Measurements from ENCODE around the gene ALPK3. TPM values are rescaled to one million over a fixed set of nuclear protein-coding genes. Genes with fewer than 3 reads are reported as not detected.
A peak's percentile ranks its signal among the peaks of the same experiment; 100 is the strongest.

The ALPK3 gene
- total and polyA plus RNA-seq, 7 experiments from 2014 or later = 0.02 to 0.30 (median 0.19) TPM; not detected in 1

GRCh38 chr15:84863565-84864443 lies 46.6 kb downstream of the ALPK3 start:
- intact Hi-C loops (cut with micrococcal nuclease) = no loop called here
- no peak for DNase-seq
- H3K9me3 ChIP-seq (ENCODE audit: control insufficient read depth in 2 of 3, low read length in 3 of 3) = no peaks in the 10 kb centered on the region
- Mint-ChIP-seq H3K4me3 (no peak overlapping the region), H3K4me1 (no peaks in the 10 kb centered on the region), H3K36me3 (no peaks in the 10 kb centered on the region), H3K27me3 (peaks cover 0 to 2% (median 0%) of the 10 kb centered on the region in 5 donors), H3K9me3 (no peaks in the 10 kb centered on the region), H3K27ac (no peak overlapping the region)
- no peak overlapping the region for H3K27ac ChIP-seq (ENCODE audit: low read depth, low read length)
- H3K36me3 ChIP-seq (ENCODE audit: control insufficient read depth in 2 of 3, insufficient read depth in 3 of 3, low read length in 3 of 3) = no peaks in the 10 kb centered on the region
- CTCF ChIA-PET = interaction anchor here (0.8 kb wide), 1 partner anchor 140 kb away, joined by 3 read pairs; no protein-coding TSS in a partner anchor
- no peak for ATAC-seq
- no peak overlapping the region for H3K4me3 ChIP-seq (ENCODE audit: low read length)
- POLR2A ChIA-PET = no interaction called here
- no peaks in the 10 kb centered on the region for H3K4me1 ChIP-seq (ENCODE audit: control insufficient read depth in 2 of 2, insufficient read depth in 2 of 2, low read length in 2 of 2)
- no peaks in the 10 kb centered on the region for H3K27me3 ChIP-seq (ENCODE audit: control insufficient read depth in 2 of 2, insufficient read depth in 2 of 2, low read length in 2 of 2)

- Histone ChIP-seq H3K4me3 (ENCODE audit: low read length) (no peak overlapping the region), H3K9me3 (ENCODE audit: control insufficient read depth in 2 of 3, low read length in 3 of 3) (no peaks in the 10 kb centered on the region), H3K4me1 (ENCODE audit: control insufficient read depth in 2 of 2, insufficient read depth in 2 of 2, low read length in 2 of 2) (no peaks in the 10 kb centered on the region), H3K27me3 (ENCODE audit: control insufficient read depth in 2 of 2, insufficient read depth in 2 of 2, low read length in 2 of 2) (no peaks in the 10 kb centered on the region), H3K27ac (ENCODE audit: low read depth, low read length) (no peak overlapping the region), H3K36me3 (ENCODE audit: control insufficient read depth in 2 of 3, insufficient read depth in 3 of 3, low read length in 3 of 3) (no peaks in the 10 kb centered on the region)
- Mint-ChIP-seq H3K4me1 (no peaks in the 10 kb centered on the region), H3K27ac (no peak overlapping the region), H3K36me3 (no peaks in the 10 kb centered on the region), H3K9me3 (no peaks in the 10 kb centered on the region), H3K4me3 (no peak overlapping the region), H3K27me3 (peaks cover 0 to 2% (median 0%) of the 10 kb centered on the region in 5 donors)
- ChIA-PET POLR2A (no interaction called here), CTCF (interaction anchor here (0.8 kb wide), 1 partner anchor 139 kb away, joined by 3 read pairs; no protein-coding TSS in a partner anchor)
- ATAC-seq (no peak), DNase-seq (no peak)
- intact Hi-C loops (cut with micrococcal nuclease) = no loop called here
These were observed 47.3 kb downstream of the ALPK3 start for GRCh38 chr15:84864444-84864795.

- ATAC-seq (no peak), DNase-seq (no peak)
- Histone ChIP-seq H3K4me1 (ENCODE audit: control insufficient read depth in 2 of 2, insufficient read depth in 2 of 2, low read length in 2 of 2) (no peaks in the 10 kb centered on the region), H3K9me3 (ENCODE audit: control insufficient read depth in 2 of 3, low read length in 3 of 3) (no peaks in the 10 kb centered on the region), H3K36me3 (ENCODE audit: control insufficient read depth in 2 of 3, insufficient read depth in 3 of 3, low read length in 3 of 3) (no peaks in the 10 kb centered on the region), H3K27ac (ENCODE audit: low read depth, low read length) (no peak overlapping the region), H3K27me3 (ENCODE audit: control insufficient read depth in 2 of 2, insufficient read depth in 2 of 2, low read length in 2 of 2) (no peaks in the 10 kb centered on the region), H3K4me3 (ENCODE audit: low read length) (no peak overlapping the region)
- Mint-ChIP-seq H3K27ac (no peak overlapping the region), H3K4me3 (no peak overlapping the region), H3K27me3 (peaks cover 0 to 2% (median 0%) of the 10 kb centered on the region in 5 donors), H3K36me3 (no peaks in the 10 kb centered on the region), H3K4me1 (peaks cover 0 to 1% (median 0%) of the 10 kb centered on the region in 7 donors), H3K9me3 (no peaks in the 10 kb centered on the region)
- ChIA-PET CTCF (interaction anchor here (1.1 kb wide), 1 partner anchor 18 kb away, joined by 3 read pairs; no protein-coding TSS in a partner anchor), POLR2A (no interaction called here)
- intact Hi-C loops (cut with micrococcal nuclease) = no loop called here
These were observed 48.0 kb downstream of the ALPK3 start for GRCh38 chr15:84865074-84865569.

- Mint-ChIP-seq H3K27me3 (no peaks in the 10 kb centered on the region), H3K9me3 (no peaks in the 10 kb centered on the region), H3K4me3 (no peak overlapping the region), H3K4me1 (peaks cover 0 to 2% (median 0%) of the 10 kb centered on the region in 7 donors), H3K27ac (peak overlapping the region in 1 of 9 donors; percentile 83), H3K36me3 (no peaks in the 10 kb centered on the region)
- Histone ChIP-seq H3K9me3 (ENCODE audit: control insufficient read depth in 2 of 3, low read length in 3 of 3) (no peaks in the 10 kb centered on the region), H3K27me3 (ENCODE audit: control insufficient read depth in 2 of 2, insufficient read depth in 2 of 2, low read length in 2 of 2) (no peaks in the 10 kb centered on the region), H3K4me1 (ENCODE audit: control insufficient read depth in 2 of 2, insufficient read depth in 2 of 2, low read length in 2 of 2) (no peaks in the 10 kb centered on the region), H3K36me3 (ENCODE audit: control insufficient read depth in 2 of 3, insufficient read depth in 3 of 3, low read length in 3 of 3) (no peaks in the 10 kb centered on the region), H3K4me3 (ENCODE audit: low read length) (no peak overlapping the region), H3K27ac (ENCODE audit: low read depth, low read length) (no peak overlapping the region)
- intact Hi-C loops (cut with micrococcal nuclease) = no loop called here
- no peak for DNase-seq
- ChIA-PET CTCF (interaction anchor here (1.8 kb wide), 1 partner anchor 9 kb away, joined by 4 read pairs; no protein-coding TSS in a partner anchor), POLR2A (no interaction called here)
- ATAC-seq = no peak
These were observed 51.1 kb downstream of the ALPK3 start for GRCh38 chr15:84868037-84868880.

- DNase-seq (no peak), ATAC-seq (no peak)
- Mint-ChIP-seq H3K4me3 (no peak overlapping the region), H3K27ac (no peak overlapping the region), H3K36me3 (no peaks in the 10 kb centered on the region), H3K27me3 (no peaks in the 10 kb centered on the region), H3K9me3 (no peaks in the 10 kb centered on the region), H3K4me1 (peaks cover 0 to 2% (median 0%) of the 10 kb centered on the region in 7 donors)
- no peaks in the 10 kb centered on the region for H3K27me3 ChIP-seq (ENCODE audit: control insufficient read depth in 2 of 2, insufficient read depth in 2 of 2, low read length in 2 of 2)
- ChIA-PET POLR2A (no interaction called here), CTCF (interaction anchor here (1.8 kb wide), 1 partner anchor 8 kb away, joined by 4 read pairs; no protein-coding TSS in a partner anchor)
- no peak overlapping the region for H3K27ac ChIP-seq (ENCODE audit: low read depth, low read length)
- no peaks in the 10 kb centered on the region for H3K4me1 ChIP-seq (ENCODE audit: control insufficient read depth in 2 of 2, insufficient read depth in 2 of 2, low read length in 2 of 2)
- no peaks in the 10 kb centered on the region for H3K36me3 ChIP-seq (ENCODE audit: control insufficient read depth in 2 of 3, insufficient read depth in 3 of 3, low read length in 3 of 3)
- intact Hi-C loops (cut with micrococcal nuclease) = no loop called here
- H3K4me3 ChIP-seq (ENCODE audit: low read length) = no peak overlapping the region
- H3K9me3 ChIP-seq (ENCODE audit: control insufficient read depth in 2 of 3, low read length in 3 of 3) = no peaks in the 10 kb centered on the region
These were observed 52.4 kb downstream of the ALPK3 start for GRCh38 chr15:84869510-84869909.

GRCh38 chr15:84871428-84871985 lies 54.4 kb downstream of the ALPK3 start:
- ATAC-seq = no peak
- Histone ChIP-seq H3K4me3 (ENCODE audit: low read length) (no peak overlapping the region), H3K27ac (ENCODE audit: low read depth, low read length) (no peak overlapping the region), H3K36me3 (ENCODE audit: control insufficient read depth in 2 of 3, insufficient read depth in 3 of 3, low read length in 3 of 3) (no peaks in the 10 kb centered on the region), H3K4me1 (ENCODE audit: control insufficient read depth in 2 of 2, insufficient read depth in 2 of 2, low read length in 2 of 2) (no peaks in the 10 kb centered on the region), H3K27me3 (ENCODE audit: control insufficient read depth in 2 of 2, insufficient read depth in 2 of 2, low read length in 2 of 2) (no peaks in the 10 kb centered on the region), H3K9me3 (ENCODE audit: control insufficient read depth in 2 of 3, low read length in 3 of 3) (no peaks in the 10 kb centered on the region)
- intact Hi-C loops (cut with micrococcal nuclease) = no loop called here
- no peak overlapping the region for H3K27ac Mint-ChIP-seq
- H3K4me1 Mint-ChIP-seq = peaks cover 0 to 2% (median 0%) of the 10 kb centered on the region in 7 donors
- no peak overlapping the region for H3K4me3 Mint-ChIP-seq
- CTCF ChIA-PET = interaction anchor here (0.6 kb wide), 1 partner anchor 273 kb away, joined by 3 read pairs; no protein-coding TSS in a partner anchor
- no peaks in the 10 kb centered on the region for H3K9me3 Mint-ChIP-seq
- H3K36me3 Mint-ChIP-seq = no peaks in the 10 kb centered on the region
- H3K27me3 Mint-ChIP-seq = no peaks in the 10 kb centered on the region
- no peak for DNase-seq
- POLR2A ChIA-PET = no interaction called here
